RCC 7860 (cell line): ENCODE data around the gene NHEJ1.

Source experiments
- DNase-seq: peaks from one replicate; pipeline ENCODE4 v3.0.0-alpha.2; 2015; ENCODE audit warnings: low spot score
- FAIRE-seq: peaks from 2 replicates; lab custom pipeline; 2012; peaks lifted over from hg19 to GRCh38; lab: Jason Lieb, UNC

Gene NHEJ1

DNA sequence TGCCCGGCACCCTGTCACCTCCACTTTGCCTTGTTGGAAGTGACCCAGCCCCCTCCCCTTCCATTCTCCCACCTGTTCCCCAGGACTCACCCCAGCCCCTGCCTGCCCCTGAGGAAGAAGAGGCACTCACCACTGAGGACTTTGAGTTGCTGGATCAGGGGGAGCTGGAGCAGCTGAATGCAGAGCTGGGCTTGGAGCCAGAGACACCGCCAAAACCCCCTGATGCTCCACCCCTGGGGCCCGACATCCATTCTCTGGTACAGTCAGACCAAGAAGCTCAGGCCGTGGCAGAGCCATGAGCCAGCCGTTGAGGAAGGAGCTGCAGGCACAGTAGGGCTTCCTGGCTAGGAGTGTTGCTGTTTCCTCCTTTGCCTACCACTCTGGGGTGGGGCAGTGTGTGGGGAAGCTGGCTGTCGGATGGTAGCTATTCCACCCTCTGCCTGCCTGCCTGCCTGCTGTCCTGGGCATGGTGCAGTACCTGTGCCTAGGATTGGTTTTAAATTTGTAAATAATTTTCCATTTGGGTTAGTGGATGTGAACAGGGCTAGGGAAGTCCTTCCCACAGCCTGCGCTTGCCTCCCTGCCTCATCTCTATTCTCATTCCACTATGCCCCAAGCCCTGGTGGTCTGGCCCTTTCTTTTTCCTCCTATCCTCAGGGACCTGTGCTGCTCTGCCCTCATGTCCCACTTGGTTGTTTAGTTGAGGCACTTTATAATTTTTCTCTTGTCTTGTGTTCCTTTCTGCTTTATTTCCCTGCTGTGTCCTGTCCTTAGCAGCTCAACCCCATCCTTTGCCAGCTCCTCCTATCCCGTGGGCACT lies 21.9 kb upstream of the NHEJ1 start:
- DNase-seq (no peak), FAIRE-seq (no peak)

DNA sequence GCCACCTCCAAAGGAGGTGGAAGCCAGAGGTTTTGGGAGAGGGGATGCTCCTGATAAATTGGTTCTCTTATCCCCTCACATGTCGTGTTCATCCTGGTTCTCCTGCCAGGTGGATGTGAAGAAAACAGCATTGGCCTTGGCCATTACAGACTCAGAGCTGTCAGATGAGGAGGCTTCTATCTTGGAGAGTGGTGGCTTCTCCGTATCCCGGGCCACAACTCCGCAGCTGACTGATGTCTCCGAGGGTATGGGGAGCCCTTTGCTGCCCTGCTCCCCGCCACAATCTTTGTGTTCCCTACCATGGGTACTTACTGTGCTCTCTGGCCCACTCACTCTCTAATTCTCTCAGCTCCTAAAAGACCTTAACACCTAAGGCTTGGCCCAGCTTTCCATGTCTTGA lies 20.9 kb upstream of the NHEJ1 start:
- FAIRE-seq: no peak
- no peak for DNase-seq

DNA sequence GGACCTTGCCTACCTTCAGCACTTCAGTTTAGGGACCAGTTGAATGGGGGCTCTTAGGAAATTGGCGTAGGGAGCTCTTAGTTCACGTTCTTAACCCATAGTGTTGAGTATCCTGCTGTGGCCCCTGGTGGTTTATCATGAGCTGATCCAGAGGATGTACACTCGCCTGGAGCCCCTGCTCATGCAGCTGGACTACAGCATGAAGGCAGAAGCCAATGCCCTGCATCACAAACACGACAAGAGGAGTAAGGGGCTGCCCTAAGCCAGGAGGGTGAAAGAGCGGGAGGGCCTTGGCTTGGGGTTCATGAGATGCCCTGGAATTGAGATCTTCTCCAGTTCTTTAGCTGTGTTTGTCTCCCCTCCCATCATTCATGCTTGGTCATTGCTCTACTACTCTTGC lies 20.3 kb upstream of the NHEJ1 start:
- DNase-seq (no peak), FAIRE-seq (no peak)

DNA sequence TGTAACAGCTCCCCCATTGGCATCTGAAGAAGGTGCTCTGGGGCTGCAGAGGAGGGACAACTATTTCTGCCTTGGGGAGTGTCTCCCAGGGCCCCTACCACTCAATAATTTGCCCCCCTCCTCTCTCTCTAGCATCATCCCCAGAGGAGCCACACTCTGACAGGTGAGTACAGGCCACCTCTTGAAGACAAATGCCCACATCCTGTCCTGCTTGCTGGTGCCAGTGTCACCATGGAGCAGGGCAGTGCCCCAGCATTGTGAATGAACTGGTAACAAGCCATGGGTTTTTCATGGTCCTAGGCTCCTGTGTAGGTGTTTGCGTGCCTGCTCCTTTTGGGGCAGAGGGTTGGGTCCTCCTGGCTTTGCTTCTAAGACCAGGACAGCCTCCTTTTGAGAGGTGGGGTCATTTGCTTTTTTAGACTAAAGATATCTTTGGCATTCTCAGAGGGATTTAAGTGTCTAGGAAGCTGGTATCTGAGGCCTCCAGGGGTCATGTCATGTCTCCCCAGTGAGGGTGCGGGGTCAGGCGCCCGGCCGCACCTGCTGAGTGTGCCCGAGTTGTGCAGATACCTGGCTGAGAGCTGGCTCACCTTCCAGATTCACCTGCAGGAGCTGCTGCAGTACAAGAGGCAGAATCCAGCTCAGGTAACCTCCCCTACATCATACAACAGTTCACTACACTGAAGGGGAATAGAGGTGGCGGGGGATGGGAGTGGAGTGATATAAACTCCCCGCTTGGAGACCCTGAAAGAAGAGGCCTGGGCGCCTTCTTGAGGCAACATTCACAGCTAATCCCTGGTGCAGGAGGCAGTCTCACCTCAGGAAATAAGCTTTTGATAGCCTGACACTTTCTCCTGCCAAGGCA lies 19.2 kb upstream of the NHEJ1 start:
- FAIRE-seq: no peak
- DNase-seq: no peak

DNA sequence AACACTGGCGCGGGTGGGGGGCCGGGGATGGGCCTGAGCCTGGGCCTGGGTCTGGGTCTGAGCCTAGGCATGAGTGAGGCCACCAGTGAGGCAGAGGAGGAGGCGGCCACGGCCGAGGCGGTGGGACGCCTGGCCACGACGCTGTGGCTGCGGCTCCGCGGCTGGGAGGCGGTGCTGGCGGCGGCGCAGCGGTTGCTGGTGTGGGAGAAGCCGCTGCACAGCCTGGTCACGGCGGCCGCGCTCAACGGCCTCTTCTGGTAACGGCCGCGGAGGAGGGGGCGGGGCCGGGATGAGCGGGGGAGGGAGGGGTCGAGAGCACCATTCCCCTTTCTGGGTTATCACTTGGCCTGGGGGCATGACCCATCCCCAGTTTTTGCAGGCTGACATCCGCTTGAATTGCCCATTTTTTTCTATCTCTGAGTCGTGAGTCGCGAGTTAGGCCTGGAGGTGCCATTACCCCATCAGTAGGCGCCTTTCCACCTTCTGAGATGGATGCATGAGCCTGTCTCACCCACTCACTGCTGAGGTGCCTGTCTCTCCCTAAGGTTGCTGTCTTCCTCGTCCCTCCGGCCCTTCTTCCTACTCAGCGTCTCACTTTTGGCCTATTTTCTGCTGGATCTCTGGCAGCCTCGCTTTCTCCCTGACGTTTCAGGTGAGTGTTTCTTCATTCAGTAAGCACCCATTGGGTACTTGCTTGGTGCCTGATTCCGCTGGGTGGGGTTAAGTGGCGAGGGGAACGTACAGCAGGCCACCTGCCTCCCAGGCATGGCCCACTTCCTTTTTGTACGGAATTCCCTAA lies 18.0 kb upstream of the NHEJ1 start:
- no peak for FAIRE-seq
- peak; percentile 19 for DNase-seq

DNA sequence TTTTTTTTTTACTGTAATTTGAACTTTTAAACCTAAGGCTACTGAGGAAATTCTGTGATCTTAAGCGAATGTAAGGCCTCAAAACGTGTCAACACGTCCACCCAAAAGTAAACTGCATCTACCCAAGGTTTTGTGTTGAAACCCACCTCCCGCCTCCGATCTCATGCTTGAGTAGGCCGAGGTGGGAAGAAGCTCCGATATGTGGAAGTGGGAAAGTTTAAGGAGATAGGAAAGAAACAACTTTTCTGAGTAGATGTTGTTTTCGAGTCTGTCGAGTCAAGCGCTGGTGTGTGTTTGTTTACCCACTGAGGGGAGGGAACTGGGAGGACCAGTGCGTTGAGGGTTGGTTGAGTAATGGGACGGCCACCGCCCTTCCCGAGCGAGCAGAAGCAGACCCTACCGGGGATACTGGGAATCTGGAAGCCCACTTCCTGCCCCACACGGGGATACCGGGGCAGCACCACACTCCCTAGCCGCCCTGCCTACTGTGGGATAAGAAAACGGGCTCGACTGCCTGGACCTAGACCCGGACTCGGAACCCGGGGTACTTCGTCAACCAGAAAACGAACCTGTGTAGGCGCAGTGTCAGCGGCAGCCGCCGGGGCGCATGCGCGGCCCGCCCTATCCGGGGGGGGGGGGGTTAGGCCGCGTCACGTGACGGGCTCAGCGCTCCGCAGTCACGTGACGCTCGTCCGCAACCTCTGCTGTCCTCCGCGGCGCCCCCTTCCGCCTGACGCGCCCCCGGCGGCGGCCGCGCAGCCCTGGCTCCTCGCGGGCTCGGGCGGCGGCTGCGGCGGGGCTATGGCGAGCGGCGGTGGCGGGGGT lies 17.1 kb upstream of the NHEJ1 start, which contains the start of gene RETREG2:
TSS of gene RETREG2 (plus strand) at position 724 of the 825 bp plus-strand sequence. CDS start at position 802, 78 bp downstream.
- no peak for FAIRE-seq
- DNase-seq: peak; percentile 82

DNA sequence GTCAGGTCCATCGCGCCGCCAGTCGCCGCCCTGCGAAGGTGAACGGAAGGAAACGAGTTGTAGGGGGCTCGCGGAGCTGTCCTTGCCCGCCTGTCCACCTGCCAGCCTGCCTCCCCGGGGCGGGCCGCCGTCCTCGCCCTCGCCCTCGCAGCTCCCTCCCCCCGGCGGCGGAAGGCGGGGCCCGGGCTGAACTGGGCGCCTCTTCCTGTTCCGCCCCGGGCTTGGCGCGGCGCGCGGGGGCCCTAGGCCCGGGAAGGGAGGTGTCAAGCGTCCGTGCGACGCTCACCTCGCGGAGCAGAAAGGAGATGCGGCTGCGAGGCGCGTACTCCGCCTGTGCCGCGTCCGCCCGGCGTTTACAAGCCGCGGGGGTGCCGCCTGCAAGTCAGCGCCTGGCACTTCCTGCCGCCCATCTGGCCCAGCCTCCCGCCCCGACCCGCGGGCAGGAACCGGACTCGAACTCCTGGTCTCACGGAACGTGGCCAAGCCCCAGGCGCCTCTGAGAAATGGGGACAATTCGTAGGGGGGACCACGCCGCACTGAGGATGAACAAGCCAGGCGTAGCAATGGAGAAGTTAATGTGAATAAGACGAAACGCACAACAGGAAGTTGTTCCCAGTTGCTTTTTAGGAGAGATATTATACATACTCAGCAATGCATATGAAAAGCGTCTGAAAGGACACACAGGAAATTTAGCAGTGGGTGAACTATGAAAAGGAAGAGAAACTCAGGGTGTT lies 16.4 kb upstream of the NHEJ1 start, which contains the start of gene CNPPD1:
TSS of gene CNPPD1 (minus strand) at position 108 of the 734 bp plus-strand sequence. CDS start at position 11, 97 bp downstream.
- peak; percentile 74 for DNase-seq

DNA sequence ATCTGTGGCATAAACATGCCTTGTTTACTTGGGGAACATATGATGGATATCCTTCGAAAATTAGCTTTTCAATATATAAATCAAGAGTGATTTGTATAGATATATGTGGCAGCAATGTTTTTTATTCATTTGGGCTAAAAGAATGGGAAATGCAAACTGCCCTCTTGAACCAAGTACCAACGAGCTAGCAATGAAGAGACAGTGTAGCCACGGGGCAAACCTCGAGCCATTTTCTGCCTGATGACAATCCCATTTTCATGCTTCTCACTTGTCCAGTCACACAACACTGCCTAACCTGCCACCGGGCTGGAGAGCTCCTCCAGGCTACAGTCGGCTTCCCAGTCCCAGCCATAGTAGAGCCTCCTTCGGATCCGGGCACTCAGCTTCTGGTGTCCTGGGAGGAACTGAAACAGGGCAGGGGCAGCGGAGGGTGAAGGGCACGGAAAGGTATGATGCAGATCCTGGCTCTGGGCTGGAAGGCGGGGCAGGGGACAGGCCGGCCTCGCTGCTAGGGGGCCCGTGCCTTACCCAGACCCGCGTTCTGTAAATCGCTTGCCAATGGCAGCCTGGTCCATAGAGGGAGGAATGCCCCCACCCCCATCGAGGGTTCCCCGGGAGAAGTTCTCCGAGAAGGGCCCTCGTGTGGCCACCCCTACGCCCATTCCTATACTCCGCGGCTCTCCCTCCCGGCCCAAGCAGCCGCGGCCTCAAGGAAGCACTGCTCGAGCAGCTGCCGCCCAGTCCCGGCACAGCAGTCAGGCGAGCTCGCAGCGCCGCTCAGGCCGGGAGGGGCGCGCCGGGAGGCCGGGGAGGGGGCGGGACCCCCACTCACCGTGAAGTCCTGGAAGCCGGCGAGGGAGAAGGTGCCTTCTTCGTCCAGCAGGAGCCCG lies 15.6 kb upstream of the NHEJ1 start:
- DNase-seq (peak; percentile 22), FAIRE-seq (no peak)

More for the DNA sequence above, 16.4 kb upstream of the NHEJ1 start, which contains the start of gene CNPPD1:
- FAIRE-seq: no peak

DNA sequence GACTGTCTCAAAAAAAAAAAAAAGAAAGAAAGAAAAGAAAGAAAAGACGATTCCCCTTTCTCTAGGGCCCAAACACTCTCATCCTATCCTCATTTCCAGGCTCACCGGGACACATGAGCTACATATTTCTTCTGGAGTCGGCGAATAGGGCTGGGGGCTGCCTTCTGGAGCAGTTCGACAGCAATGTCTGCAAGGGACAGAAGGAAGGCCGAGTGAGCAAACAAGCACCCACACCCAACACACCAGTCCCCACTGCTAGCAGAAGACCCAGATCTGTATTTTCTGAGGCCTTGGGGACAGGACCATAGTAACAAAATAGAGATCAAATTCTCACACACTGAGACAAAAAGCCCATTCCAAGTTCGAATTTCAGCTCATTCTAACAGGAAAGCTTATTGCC lies 14.9 kb upstream of the NHEJ1 start:
- DNase-seq: no peak
- no peak for FAIRE-seq

DNA sequence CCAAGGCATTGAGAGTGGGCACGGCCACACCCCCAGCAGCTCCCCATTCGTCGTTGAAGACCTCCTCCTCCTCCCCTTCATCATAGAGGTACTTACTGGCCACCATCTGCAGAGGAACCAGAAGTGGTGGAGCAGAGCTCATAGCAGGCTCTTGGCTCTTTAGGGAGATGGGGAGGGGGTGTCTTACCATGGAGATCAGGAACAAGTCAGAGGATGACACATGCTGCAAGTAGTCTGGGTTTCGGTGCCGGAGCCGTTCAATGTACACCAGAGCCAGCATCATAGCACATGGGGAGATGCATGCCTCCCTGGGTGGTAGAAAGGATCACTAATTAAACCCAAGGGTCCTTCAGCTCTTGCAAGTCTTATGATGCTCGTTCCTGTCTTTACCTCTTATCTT lies 14.2 kb upstream of the NHEJ1 start:
- no peak for FAIRE-seq
- no peak for DNase-seq

DNA sequence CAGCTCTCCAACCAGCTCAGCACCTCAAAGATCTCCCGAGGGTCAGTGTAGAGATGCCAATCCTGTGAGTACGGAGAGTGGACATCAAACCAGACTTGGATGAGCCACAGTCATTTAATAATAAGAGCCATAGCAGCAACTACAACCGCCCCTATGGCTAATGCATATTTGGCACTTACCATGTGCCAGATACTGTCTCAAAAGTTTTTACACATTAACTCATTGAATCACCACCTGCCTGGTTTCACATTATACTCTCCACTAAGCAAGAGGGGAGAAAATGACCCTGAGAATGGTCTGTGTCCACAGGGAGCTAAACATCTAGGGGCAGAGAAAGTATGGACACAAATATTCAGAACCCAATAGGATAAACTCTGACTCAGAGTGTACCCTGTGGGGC lies 13.5 kb upstream of the NHEJ1 start:
- DNase-seq (peak; percentile 37), FAIRE-seq (no peak)

DNA sequence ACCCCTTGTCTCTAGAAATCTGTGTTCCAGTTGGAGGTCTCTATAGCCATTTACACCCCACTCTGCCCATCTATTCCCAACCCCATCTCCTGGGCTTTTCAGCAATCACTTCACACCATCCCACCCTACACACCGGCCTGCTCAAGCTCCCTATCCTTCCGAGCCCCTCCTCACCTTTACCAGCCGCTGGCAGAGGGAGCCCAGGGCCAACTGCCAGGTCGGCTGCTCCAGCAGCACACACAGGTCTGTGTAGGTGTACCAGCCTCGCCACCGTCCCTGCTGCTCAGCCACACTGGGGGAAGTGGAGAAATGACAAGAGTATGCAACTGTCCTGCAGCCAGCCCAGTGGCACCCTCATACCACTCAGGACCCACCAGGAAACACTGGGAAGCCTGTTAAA lies 12.6 kb upstream of the NHEJ1 start:
- DNase-seq (no peak), FAIRE-seq (no peak)

DNA sequence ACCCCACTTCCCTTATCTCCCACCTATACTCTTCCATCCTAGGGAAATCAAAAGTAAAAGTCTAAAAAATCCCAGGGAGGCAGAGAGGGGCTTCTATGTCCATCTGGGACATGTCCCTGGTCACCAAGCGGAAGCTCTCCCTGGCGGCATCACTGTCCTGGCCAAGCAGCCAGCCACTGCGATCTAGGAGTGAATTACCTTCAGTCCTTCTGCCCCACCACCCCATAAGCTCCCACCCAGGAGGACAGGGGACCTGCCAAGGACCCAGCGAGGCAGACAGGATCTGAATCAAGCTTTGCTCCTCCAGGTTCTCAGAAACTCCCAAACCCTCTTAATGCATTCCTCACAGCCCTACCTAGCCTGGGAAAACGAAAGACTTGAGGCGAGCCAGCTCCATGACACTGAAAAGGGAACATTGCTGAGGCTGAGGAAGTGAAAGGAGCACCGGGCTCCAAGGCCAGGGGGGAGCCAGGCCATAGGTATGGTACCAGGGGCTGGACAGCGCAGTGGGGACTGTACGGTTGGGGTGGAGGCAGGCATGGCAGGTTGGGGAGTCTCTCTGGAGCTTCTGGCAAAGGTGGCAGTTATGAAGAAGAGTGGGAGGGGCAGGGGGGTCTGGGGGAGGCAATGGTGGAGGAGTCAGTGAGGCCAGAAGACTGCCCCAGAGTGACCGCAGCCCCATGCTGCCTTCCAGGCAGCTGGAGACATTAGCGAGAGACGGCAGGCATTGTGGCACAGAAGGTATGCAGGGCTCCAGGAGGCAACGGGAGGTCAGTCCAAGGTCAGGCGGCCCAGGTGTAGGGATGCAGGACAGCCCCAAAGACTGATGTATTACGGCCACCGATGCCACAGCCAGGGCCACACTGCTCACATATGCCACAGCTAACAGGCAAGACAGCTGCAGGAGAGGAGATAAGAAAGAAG lies 11.9 kb upstream of the NHEJ1 start:
- no peak for FAIRE-seq
- no peak for DNase-seq

DNA sequence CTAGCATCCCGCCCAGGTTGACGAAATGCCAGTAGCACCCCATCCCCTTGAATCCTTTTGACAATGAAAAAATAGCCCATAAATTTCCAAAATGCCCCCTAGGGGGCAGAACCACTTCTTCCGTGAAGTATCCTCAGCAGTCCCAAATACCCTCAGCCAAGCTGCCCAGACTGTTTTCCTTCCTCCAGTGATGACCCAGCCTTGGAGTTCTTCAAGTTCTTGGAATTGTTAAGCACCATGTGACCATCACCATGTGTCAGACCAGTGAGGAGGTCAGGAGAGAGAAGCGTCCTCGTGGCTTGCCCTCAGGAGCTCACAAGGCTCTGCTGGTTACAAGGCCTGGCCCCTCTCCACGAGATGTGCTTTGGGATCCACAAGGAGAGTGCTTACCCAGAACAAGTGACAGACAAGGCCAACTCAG lies 10.6 kb upstream of the NHEJ1 start:
- DNase-seq (peak; percentile 54), FAIRE-seq (no peak)

DNA sequence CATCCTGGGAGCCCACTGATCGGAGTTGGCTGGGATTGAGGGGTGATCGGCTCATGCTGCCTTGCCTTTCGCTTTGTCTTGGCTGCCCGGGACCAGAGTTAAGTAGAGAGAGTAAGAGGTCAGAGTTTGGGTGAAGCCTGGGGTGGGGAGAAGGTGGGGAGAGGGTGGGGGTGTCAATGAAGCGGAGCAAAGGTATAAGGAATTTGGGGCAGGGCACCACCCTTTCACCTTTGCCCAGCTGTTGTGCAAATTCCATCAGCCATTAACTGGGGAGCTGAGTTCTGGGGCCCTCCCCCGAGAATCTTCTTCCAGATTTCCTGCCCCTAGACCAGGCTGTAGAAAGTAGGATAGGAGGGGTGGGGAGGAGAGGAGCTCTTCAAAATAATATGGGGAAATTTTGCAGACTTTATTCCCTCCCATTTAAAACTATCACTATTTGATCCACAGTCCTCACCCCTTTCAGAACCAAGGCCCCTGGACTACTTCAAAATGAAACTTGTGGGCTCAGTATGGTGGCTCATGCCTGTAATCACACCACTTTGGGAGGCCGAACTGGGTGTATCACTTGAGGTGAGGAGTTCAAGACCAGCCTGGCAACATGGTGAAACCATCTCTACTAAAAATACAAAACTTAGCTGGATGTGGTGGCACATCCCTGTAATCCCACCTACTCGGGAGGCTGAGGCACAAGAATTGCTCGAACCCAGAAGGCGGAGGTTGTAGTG lies 9.5 kb upstream of the NHEJ1 start, which contains the start of gene SLC23A3:
TSS of gene SLC23A3 (minus strand) at position 100 of the 725 bp plus-strand sequence. CDS start at position 55, 45 bp downstream.
- DNase-seq (no peak), FAIRE-seq (no peak)

DNA sequence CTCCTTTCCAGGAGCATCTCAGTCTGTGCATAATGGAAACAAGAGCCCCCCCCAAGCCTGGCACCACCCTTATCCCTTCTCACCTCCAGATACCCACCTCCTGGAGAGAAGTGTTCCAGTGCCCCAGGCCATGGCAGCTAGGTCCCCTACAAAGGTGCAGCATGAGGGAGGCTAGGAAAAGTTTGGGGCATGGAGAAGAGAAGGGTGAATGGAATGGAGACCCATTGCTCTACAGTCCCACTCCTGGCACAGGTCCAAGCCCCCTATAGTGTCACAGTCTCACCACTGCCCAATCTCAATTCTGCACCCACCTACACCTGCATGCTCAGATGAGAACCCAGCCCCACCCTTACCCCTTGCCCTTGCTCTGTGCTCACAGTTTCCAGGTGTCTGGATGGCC lies 8.3 kb upstream of the NHEJ1 start:
- no peak for FAIRE-seq
- DNase-seq: no peak
